BLaER1 (cell line): ENCODE data around the gene PLCH1.

ENCODE experiments used
- H3K27ac ChIP-seq: shearing (Covaris generic); formaldehyde crosslinking; 2 replicates; pipeline ENCODE4 v1.8.1; 2022
- H3K27me3 ChIP-seq: shearing (Covaris generic); formaldehyde crosslinking; 2 replicates; pipeline ENCODE4 v1.8.1; 2022
- H3K36me3 ChIP-seq: shearing (Covaris generic); formaldehyde crosslinking; 2 replicates; pipeline ENCODE4 v1.8.1; 2022
- H3K4me1 ChIP-seq: shearing (Covaris generic); formaldehyde crosslinking; 2 replicates; pipeline ENCODE4 v1.8.1; 2022
- H3K4me2 ChIP-seq: shearing (Covaris generic); formaldehyde crosslinking; 2 replicates; pipeline ENCODE4 v1.8.1; 2022
- H3K4me3 ChIP-seq: shearing (Covaris generic); formaldehyde crosslinking; 2 replicates; pipeline ENCODE4 v1.8.1; 2022
- H3K9ac ChIP-seq: shearing (Covaris generic); formaldehyde crosslinking; 2 replicates; pipeline ENCODE4 v1.8.1; 2022
- H3K9me3 ChIP-seq: shearing (Covaris generic); formaldehyde crosslinking; 2 replicates; pipeline ENCODE4 v1.8.1; 2022
- H4K20me1 ChIP-seq: shearing (Covaris generic); formaldehyde crosslinking; 2 replicates; pipeline ENCODE4 v1.8.1; 2022
- Cebpa-rat ChIP-seq: shearing (Covaris generic); IDR thresholded peaks from 2 replicates; pipeline ENCODE4 v1.8.1; 2022

Gene PLCH1

DNA sequence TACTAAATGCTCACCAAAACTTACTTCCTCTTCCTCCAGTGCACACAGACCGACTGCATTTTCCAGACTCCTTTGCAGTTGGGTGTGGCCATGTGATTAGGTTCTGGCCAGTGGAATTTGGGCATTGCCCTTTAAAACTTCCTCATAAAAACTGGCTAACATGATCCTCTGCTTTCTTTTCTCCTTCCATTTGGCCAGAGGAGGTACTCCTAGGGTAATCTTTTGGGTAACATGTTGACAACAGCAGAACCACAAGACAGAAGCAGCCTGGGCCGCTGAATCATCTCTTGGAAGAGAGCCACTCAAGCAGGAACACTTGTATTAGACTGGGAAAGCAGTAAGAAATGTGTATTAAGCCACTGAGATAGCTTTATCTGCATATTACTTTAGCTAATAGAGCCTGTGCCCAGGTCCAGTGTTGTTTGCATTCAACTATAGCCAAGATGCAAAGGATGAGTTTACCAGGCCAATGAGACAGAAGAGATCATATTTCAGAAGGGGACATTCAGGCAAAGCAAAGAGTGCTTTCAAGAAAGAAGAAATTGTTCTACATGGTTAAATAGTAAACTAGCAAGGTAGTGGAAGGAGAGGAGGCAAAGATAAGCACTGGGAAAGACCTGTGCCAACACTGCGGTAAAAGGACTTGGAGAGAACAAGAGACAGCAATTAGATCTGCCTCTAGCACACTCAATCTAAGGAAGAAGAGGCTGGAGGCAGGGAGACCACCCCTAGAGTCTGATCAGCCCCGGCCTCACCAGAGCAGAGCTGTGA is 79.8 kb downstream of the PLCH1 start:
- TF ChIP-seq Cebpa-rat, result no peak
- Histone ChIP-seq H3K4me2 (no peak overlapping the region), H3K9me3 (no peaks in the 10 kb centered on the region), H3K4me3 (no peak overlapping the region), H4K20me1 (no peaks in the 10 kb centered on the region), H3K4me1 (no peaks in the 10 kb centered on the region), H3K27me3 (no peaks in the 10 kb centered on the region), H3K9ac (no peak overlapping the region), H3K27ac (no peak overlapping the region), H3K36me3 (no peaks in the 10 kb centered on the region)

GRCh38 chr3:155663467-155664212 is 81.2 kb downstream of the PLCH1 start:
- Histone ChIP-seq H3K27me3 (no peaks in the 10 kb centered on the region), H3K4me1 (no peaks in the 10 kb centered on the region), H3K9ac (no peak overlapping the region), H3K27ac (no peak overlapping the region), H3K4me3 (no peak overlapping the region), H3K36me3 (no peaks in the 10 kb centered on the region), H3K9me3 (no peaks in the 10 kb centered on the region), H3K4me2 (no peak overlapping the region), H4K20me1 (no peaks in the 10 kb centered on the region)
- TF ChIP-seq Cebpa-rat, result no peak

DNA sequence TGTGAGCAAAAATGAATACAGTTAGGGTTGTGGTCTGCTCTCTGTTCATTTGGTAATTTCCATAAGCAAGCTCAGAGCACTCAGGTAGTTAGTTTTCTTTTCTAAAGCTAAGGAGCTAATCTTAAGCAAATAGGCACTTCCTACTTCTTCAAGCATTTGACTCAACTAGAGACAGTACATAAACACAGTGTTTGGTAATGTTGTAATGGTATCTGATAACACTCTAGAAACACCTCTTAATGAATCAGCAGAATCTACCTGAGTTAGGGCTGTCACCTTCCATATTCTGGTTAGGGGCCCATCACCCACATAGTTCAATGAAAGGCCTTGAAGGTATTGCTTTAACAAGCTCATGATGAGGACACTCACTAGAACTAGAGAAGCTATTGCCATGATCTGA is 83.1 kb downstream of the PLCH1 start:
- 0 out of 2 replicates have a peak, but pooled peaks cover 7% of the 10 kb centered on the region for H3K4me1 ChIP-seq
- no peak overlapping the region for H3K4me3 ChIP-seq
- no peaks in the 10 kb centered on the region for H3K36me3 ChIP-seq
- TF ChIP-seq Cebpa-rat, result no peak
- H3K27ac ChIP-seq, result no peak overlapping the region
- H4K20me1 ChIP-seq, result no peaks in the 10 kb centered on the region
- H3K9ac ChIP-seq, result no peak overlapping the region
- H3K4me2 ChIP-seq, result no peak overlapping the region
- H3K9me3 ChIP-seq, result no peaks in the 10 kb centered on the region
- H3K27me3 ChIP-seq, result no peaks in the 10 kb centered on the region

DNA sequence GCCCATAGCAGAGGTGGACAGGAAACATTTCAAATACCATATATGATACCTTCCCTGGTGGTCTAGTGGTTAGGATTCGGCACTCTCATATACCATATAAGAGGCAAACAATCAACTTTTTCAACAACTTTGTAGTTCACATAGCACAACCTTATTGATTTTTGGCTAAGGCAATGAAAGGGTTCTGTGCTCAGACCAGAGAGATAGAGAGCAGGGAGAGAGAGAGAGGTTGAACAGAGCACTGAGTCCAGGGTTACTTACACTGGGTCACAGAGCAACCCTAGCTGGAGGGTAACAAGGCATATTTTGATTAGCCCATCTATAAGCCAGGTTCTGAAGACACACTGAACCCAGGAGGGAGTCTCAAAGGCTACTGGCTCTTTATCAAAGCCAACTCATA is 83.8 kb downstream of the PLCH1 start:
- no peaks in the 10 kb centered on the region for H3K27me3 ChIP-seq
- no peaks in the 10 kb centered on the region for H3K9me3 ChIP-seq
- H3K4me3 ChIP-seq, result no peak overlapping the region
- no peaks in the 10 kb centered on the region for H4K20me1 ChIP-seq
- H3K4me2 ChIP-seq, result no peak overlapping the region
- H3K9ac ChIP-seq, result no peak overlapping the region
- H3K36me3 ChIP-seq, result no peaks in the 10 kb centered on the region
- H3K27ac ChIP-seq, result no peak overlapping the region
- TF ChIP-seq Cebpa-rat, result no peak
- H3K4me1 ChIP-seq, result 0 out of 2 replicates have a peak, but pooled peaks cover 7% of the 10 kb centered on the region

- no peak overlapping the region for H3K27ac ChIP-seq
- H3K4me3 ChIP-seq, result no peak overlapping the region
- 0 out of 2 replicates have a peak, but pooled peaks cover 7% of the 10 kb centered on the region for H3K4me1 ChIP-seq
- no peaks in the 10 kb centered on the region for H4K20me1 ChIP-seq
- H3K4me2 ChIP-seq, result no peak overlapping the region
- H3K9me3 ChIP-seq, result no peaks in the 10 kb centered on the region
- TF ChIP-seq Cebpa-rat, result no peak
- no peak overlapping the region for H3K9ac ChIP-seq
- no peaks in the 10 kb centered on the region for H3K27me3 ChIP-seq
- H3K36me3 ChIP-seq, result no peaks in the 10 kb centered on the region
Observed at GRCh38 chr3:155658671-155659261, 86.1 kb downstream of the PLCH1 start.

DNA sequence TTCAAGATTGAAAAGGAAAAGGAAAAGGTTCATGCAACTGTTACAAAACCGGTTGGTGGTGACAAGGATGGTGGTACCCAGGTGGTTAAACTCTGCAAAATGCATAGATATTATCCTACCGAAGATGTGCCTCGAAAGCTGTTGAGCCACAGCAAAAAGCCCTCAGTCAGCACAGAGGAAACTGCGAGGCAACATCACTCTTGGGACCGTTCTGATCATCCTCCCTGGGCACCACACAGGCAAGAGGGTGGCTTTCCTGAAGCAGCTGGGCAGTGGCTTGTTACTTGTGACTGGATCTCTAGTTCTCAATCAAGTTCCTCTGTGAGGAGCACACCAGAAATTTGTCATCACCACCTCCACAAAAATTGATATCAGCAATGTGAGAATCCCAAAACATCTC is 86.9 kb downstream of the PLCH1 start:
- H3K4me1 ChIP-seq, result 0 out of 2 replicates have a peak, but pooled peaks cover 7% of the 10 kb centered on the region
- H3K9me3 ChIP-seq, result no peaks in the 10 kb centered on the region
- H4K20me1 ChIP-seq, result no peaks in the 10 kb centered on the region
- no peaks in the 10 kb centered on the region for H3K36me3 ChIP-seq
- no peaks in the 10 kb centered on the region for H3K27me3 ChIP-seq
- no peak for TF ChIP-seq Cebpa-rat
- no peak overlapping the region for H3K9ac ChIP-seq
- no peak overlapping the region for H3K4me2 ChIP-seq
- no peak overlapping the region for H3K27ac ChIP-seq
- no peak overlapping the region for H3K4me3 ChIP-seq

- H3K4me2 ChIP-seq, result no peak overlapping the region
- 0 out of 2 replicates have a peak, but pooled peaks cover 7% of the 10 kb centered on the region for H3K4me1 ChIP-seq
- H3K9ac ChIP-seq, result no peak overlapping the region
- no peaks in the 10 kb centered on the region for H4K20me1 ChIP-seq
- no peak overlapping the region for H3K27ac ChIP-seq
- TF ChIP-seq Cebpa-rat, result no peak
- H3K9me3 ChIP-seq, result no peaks in the 10 kb centered on the region
- H3K27me3 ChIP-seq, result no peaks in the 10 kb centered on the region
- no peaks in the 10 kb centered on the region for H3K36me3 ChIP-seq
- no peak overlapping the region for H3K4me3 ChIP-seq
Observed at GRCh38 chr3:155657161-155657560, 87.7 kb downstream of the PLCH1 start.

DNA sequence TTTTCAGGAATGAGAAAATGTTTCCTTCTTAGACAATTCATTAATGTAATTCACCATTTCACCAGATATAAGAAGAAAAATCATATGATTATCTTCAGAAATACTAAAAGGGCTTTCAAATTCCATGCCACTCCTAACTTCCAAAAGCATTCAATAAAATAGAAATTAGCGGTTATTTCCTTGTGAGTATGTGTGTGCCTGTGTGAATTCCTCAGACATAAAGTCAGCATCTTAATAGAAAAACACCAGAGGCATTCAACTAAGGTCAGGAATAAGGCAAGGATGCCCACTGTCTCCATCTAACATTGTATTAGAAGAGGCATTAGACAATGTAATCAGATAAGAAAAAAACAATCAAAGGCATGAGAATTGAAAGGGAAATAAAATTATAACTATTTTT is 88.4 kb downstream of the PLCH1 start:
- no peak for TF ChIP-seq Cebpa-rat
- no peak overlapping the region for H3K4me2 ChIP-seq
- no peak overlapping the region for H3K27ac ChIP-seq
- no peaks in the 10 kb centered on the region for H3K27me3 ChIP-seq
- H4K20me1 ChIP-seq, result no peaks in the 10 kb centered on the region
- no peak overlapping the region for H3K4me3 ChIP-seq
- H3K9me3 ChIP-seq, result no peaks in the 10 kb centered on the region
- H3K36me3 ChIP-seq, result no peaks in the 10 kb centered on the region
- no peak overlapping the region for H3K9ac ChIP-seq
- H3K4me1 ChIP-seq, result 0 out of 2 replicates have a peak, but pooled peaks cover 7% of the 10 kb centered on the region

- no peaks in the 10 kb centered on the region for H4K20me1 ChIP-seq
- H3K27ac ChIP-seq, result no peak overlapping the region
- H3K4me3 ChIP-seq, result no peak overlapping the region
- H3K9ac ChIP-seq, result no peak overlapping the region
- H3K4me2 ChIP-seq, result no peak overlapping the region
- no peaks in the 10 kb centered on the region for H3K36me3 ChIP-seq
- no peaks in the 10 kb centered on the region for H3K9me3 ChIP-seq
- no peak for TF ChIP-seq Cebpa-rat
- no peaks in the 10 kb centered on the region for H3K4me1 ChIP-seq
- H3K27me3 ChIP-seq, result no peaks in the 10 kb centered on the region
Observed at GRCh38 chr3:155651489-155652218, 93.2 kb downstream of the PLCH1 start.
